ENCODE data around the gene TTC17. TPM values are rescaled to one million over a fixed set of nuclear protein-coding genes. Genes with fewer than 3 reads are reported as not detected.

The TTC17 gene
- total RNA-seq, 1 experiment from 2014 or later, result 80.1 TPM

DNA sequence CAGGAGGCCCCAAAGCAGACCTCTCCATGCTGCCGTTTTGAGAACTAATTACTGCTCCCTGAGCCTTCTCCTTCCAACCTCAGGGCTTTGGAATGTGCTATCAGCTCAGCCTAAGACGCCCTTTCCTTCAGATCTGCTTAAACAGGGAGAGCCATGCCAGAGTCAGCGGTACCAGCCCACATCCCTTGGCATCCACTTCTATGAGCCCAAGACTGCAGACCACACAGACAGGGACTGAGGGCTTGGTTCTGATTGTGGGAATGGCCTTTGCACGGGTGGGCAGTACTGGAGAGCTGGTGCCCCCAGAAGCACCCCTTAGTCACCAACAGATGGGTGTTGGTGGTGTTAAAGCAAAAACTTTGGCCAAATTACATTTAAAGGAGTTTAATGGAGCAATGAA lies 146.5 kb downstream of the TTC17 start:
- in situ Hi-C loops (cut with HindIII; ENCODE audit: low pct_unique_long_range_greater_than_20kb, low sequenced_read_pairs), result no loop called here
- no peak for DNase-seq (ENCODE audit: low read depth, low spot score)

DNA sequence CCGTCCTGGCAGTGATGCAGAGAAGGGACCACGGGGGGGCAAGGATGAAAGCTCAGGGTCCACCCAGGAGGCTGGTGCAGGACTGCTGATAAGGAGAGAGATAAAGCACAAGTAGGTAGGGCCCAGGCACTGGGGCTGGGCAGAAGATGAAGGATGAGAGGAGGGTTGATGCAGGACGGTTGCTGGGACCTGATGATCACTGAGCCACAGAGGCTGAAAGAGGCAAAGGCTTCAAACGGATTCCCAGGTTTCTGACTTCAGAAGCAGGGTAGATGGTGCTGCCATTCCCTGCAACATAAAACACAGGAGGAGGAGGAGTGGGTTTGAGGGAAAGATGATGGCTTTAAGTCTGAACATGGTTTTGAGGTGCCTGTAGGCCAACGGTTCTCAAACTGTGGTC lies 148.5 kb downstream of the TTC17 start:
- DNase-seq (ENCODE audit: low read depth, low spot score), result no peak
- in situ Hi-C loops (cut with HindIII; ENCODE audit: low pct_unique_long_range_greater_than_20kb, low sequenced_read_pairs), result no loop called here

DNA sequence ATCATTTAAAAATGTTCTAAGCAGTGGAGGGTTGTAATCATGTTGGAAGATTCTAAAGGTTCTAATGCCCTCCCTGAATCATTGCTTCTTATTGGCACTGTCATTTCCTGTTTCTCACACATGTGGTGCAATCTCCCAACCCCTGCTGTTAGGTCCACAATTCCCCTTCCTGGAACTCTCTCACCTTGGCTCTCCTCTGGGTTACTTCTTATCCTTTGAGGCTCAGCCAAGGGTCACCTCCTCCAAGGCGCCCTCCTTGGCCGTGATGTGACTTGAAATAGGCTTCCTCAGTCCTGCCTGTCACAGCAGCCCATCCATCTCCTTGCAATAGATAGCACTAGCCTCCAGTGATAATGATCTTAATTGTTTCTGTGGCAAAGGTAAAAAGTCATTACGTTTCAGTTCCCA lies 149.8 kb downstream of the TTC17 start:
- DNase-seq (ENCODE audit: low read depth, low spot score), result no peak
- in situ Hi-C loops (cut with HindIII; ENCODE audit: low pct_unique_long_range_greater_than_20kb, low sequenced_read_pairs), result no loop called here

DNA sequence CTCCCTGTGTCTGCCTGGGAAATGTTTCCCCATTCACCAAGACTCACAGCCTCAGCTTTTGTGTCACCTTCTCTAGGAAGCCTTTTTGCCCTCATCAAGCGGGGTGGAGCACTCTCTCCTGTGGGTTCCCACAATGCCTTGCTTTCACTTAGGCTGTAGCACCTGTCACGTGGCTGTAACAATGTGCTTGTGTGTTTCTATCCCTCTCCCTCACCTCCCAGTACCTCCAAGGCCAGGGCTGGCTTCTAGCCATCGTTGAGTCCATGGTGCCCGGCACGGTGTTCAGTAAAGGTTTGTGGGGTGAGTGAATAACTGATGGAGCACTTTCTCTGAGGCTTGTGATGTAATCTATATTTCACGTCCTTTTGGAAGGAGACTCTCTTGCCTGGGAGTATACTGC lies 153.2 kb downstream of the TTC17 start:
- in situ Hi-C loops (cut with HindIII; ENCODE audit: low pct_unique_long_range_greater_than_20kb, low sequenced_read_pairs), result no loop called here
- no peak for DNase-seq (ENCODE audit: low read depth, low spot score)

DNA sequence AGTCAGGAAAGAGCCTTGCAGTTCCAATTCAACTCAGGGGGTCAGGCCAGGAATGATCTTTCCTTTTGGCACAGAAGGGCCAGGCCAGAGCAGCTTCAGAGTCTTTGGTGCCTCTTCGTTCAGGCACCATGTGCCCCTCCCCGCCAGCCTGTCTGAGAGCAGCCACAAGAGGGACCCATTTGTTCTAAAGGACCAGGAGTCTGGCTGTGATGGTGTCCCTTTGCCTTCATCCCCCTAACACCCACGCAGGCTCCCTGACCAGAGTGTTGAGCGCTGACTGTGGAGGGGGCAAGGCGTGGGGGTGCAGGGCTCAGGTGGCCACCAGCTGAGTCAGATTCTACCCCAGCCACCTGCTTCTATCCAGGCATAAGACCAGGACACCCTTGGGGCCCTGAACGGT lies 156.4 kb downstream of the TTC17 start:
- in situ Hi-C loops (cut with HindIII; ENCODE audit: low pct_unique_long_range_greater_than_20kb, low sequenced_read_pairs), result no loop called here
- peak; percentile 55 for DNase-seq (ENCODE audit: low read depth, low spot score)

DNA sequence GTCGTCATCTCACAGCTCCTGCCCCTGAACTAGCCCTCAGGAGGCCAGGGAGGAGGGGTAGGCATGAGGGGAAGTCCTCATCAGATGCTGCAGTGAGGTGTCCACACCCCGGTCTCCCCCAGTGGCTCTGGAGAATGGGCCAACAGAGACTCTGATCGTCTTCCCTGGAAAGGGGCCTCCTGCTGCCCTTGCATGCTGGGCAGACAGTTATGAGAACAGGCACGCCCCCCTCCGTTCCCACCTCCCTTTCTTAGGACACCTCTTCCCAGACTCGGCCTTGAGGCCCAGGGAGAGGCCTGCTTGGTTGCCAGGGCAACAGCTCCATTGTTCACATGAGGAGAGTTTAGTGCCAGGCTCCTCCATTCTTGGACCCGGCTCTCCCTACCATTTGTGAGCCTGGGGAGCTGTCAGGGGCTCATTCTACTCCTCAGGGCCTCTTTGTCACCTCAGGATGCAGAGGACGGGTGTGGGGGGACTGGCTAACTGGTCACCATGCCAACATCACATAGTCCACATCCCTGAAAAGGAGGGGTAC lies 157.7 kb downstream of the TTC17 start:
- in situ Hi-C loops (cut with HindIII; ENCODE audit: low pct_unique_long_range_greater_than_20kb, low sequenced_read_pairs), result no loop called here
- DNase-seq (ENCODE audit: low read depth, low spot score), result no peak

DNA sequence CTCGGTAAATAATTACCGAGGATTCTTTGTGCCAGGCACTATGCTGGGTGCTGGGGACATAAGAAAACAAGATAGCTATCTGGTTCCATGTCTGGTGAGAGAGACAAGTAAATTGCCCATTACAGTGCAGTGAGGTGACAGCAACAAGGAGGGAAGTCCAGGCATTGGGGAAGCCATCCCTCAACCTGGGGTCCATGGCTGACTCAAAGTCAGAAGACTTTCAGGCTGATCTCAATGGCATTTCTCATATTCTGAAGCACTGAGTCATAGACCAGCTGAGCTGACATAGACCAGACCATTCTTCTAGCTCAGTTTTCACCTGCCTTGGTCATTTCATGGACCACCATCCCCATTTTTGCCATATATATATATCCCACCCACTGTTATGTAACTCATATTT lies 158.8 kb downstream of the TTC17 start:
- in situ Hi-C loops (cut with HindIII; ENCODE audit: low pct_unique_long_range_greater_than_20kb, low sequenced_read_pairs), result no loop called here
- DNase-seq (ENCODE audit: low read depth, low spot score), result peak; percentile 51

DNA sequence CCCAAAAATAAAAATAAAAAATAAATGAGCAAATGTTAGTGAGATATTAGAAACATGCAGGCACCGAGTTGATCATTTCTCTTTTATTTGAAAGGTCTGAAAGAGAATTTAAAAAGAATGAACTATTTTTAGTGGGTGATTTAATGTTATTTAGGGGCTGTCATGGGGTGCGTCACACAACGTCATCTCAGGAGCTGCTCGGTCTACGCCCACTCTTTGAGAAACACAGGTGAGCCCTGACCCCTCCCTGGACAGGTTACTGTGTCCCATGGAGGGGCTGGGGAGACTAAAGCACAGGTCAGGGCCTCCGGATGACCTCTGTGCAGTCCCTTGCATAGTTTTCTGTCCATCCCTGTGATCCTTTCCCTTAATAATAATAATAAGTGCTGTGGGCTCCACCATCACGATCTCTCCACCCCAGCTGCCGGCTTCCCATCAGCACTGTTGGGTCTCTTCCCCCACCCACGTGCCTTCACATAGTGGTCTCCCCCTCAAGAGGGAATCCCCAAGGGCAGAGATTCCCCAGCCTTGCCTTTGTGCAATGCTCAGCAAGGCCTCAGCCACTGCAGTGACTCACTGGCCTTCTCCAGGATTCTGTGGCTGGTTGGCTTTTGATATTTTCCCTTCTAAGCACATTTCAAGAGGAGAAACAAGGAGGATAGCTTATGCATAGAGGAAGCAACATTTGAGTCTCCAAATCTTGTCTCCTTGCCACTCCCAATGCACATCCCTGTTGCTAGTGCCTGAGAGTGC lies 159.9 kb downstream of the TTC17 start:
- in situ Hi-C loops (cut with HindIII; ENCODE audit: low pct_unique_long_range_greater_than_20kb, low sequenced_read_pairs), result no loop called here
- peak; percentile 7 for DNase-seq (ENCODE audit: low read depth, low spot score)

DNA sequence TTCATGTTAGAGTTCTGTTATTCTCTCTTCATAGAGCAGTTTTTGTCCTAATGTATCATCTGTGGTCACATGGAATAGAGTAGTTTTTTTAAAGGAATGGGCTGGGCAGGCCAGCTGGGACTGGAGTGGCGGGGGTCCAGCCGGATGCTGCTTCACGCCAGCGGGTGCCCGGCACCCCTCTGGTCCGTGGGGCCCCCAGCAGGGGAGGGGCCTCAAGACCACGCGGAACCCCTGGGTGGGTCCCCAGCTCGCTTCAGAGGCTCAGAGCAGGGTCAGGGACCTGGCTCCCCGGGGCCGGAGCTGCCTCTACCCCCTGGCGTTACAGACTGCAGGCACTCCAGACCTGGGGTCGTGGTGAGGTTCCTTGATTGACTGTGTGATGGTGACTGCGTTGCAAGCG lies 162.8 kb downstream of the TTC17 start:
- in situ Hi-C loops (cut with HindIII; ENCODE audit: low pct_unique_long_range_greater_than_20kb, low sequenced_read_pairs), result no loop called here

DNA sequence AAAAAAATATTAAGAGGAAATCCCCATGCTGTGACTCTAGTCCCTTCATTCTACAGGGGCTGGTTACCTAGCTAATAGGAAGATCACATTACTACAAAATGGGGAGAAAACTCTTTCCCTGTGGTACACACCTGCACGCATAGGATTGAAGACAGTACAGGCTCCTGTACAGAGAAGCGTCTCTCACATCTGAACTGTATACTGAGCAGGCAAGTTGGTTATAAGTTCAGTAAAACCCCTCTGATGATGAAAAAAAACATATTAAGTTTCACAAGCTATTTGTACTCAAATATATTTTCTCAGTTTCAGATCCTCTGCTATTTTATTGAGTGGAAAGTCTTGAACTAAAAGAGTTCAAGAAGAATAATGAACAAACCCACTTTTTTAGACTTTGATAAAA lies 164.9 kb downstream of the TTC17 start:
- in situ Hi-C loops (cut with HindIII; ENCODE audit: low pct_unique_long_range_greater_than_20kb, low sequenced_read_pairs), result no loop called here
- DNase-seq (ENCODE audit: low read depth, low spot score), result no peak

More for the DNA sequence above, 162.8 kb downstream of the TTC17 start:
- DNase-seq (ENCODE audit: low read depth, low spot score), result no peak

DNA sequence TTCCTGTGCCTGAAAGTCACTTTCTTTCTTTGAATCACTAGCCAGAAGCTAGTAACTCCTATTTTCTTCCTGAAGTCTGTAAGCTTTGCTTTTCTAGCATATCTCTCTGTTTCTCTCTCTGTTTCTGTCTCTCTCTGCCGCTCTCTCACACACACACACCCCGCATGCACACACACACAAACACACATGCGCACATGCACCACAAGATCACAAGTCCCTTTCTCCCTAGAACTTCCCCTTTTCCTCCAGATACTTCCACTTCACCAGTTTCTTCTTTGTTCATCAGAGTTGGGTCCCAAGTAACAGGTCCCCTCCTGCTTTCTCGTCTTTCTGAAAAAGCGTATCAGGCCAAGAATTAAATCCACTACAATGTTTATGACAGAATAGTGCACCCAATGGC lies 173.3 kb downstream of the TTC17 start:
- in situ Hi-C loops (cut with HindIII; ENCODE audit: low pct_unique_long_range_greater_than_20kb, low sequenced_read_pairs), result no loop called here
- DNase-seq (ENCODE audit: low read depth, low spot score), result no peak

DNA sequence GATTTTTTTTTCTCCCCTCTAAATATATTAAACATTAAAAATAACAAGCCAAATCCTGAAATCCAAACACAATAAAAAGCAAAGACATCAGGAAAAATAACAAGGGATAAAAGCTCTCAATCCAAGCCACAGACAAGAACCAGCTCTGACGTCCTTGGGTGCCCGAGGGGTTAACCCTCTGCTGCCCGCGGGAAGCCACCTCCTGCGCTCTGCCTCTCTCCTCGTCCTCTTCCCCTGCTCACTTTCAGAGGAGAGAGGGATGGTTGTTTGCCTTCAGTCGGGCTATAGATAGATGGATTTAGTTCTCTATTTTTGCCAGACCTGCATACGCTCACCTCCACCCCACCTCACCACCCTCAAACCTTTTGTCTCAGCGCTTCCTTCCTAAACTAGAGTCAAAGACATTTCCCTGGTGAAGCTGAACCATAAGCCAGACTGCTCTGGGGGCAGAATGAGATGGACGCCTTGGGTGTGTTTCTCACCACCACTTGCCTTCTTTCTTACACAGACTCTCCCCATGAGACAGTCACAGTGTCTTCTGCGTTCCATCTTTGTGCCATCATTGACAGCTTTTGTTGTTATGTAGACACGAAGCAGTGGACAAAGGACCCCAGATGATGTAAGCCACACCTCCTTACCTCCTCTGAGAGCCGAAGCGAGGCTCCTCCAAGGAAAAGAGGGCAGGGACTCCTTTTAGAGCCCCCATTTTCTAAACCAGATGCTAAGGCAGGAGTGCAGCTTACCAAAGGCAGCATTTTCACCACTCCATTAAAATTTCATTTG lies 179.3 kb downstream of the TTC17 start:
- in situ Hi-C loops (cut with HindIII; ENCODE audit: low pct_unique_long_range_greater_than_20kb, low sequenced_read_pairs), result no loop called here
- DNase-seq (ENCODE audit: low read depth, low spot score), result no peak

DNA sequence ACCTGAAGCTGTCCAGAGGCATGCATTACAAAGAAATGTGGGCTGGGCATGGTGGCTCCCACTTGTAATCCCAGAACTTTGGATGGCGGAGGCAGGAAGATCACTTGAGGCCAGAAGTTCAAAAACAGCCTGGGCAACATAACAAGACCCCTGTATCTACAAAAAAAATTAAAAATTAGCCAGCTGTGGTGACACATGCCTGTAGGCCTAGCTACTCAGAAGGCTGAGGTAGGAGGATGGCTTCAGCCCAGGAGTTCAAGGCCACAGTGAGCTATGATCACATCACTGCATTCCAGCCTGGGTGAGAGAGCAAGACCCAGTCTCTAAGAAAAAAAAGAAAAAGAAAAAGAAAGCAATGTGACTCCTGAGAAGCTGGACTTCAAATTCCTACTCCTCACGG lies 183.3 kb downstream of the TTC17 start:
- no peak for DNase-seq (ENCODE audit: low read depth, low spot score)
- in situ Hi-C loops (cut with HindIII; ENCODE audit: low pct_unique_long_range_greater_than_20kb, low sequenced_read_pairs), result no loop called here

DNA sequence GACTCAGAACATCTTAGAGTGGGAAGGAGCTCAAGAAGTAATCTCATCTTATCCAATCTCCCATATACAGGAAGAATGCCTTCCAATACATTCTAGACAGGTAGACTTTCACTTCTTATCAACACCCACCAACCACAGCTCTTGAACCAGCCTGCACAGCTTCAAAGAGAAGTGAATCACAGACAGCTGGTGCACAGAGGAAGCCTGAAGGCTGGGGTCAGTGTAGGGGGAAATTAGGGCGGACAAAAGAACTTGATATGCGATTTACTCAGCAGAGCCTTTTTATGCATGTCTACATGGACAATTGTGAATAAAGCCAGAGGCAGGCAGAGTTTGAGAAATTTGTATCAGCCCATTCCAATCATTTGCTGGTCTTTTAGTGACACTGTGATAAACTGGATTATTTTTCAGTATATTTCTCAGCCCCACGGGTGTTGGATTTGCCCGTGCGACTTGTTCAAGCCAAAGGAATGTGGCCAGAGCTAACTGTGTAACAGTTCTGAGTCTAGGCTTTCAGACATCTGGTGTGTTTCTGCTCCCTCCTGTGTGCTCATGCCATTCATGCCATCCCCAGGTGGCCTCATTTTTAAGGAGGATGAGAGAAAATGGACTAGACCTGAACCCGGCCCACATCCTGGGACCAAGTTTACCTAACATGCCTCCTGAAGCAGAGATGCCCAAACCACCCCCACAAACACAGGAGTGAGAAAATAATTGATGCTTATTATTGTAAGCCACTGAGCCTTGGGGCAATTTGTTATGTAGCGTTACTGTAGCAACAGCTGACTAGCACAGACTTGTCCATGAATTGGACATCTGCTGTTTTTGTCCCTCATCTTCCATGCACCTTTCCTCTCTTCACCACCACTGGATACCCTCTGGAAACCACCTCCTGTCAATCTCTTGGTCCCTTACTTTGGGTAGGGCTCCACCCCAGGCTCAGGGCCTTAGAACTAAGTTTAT lies 184.3 kb downstream of the TTC17 start:
- in situ Hi-C loops (cut with HindIII; ENCODE audit: low pct_unique_long_range_greater_than_20kb, low sequenced_read_pairs), result no loop called here
- DNase-seq (ENCODE audit: low read depth, low spot score), result no peak

Measured in SK-MEL-5 (cell line).